Bronchial epithelial cell (primary cell): ENCODE data around the gene OSCP1. TPM values are rescaled to one million over a fixed set of nuclear protein-coding genes. Genes with fewer than 3 reads are reported as not detected.

Experiments used
- DNase-seq: peaks from one replicate; pipeline ENCODE4 v3.0.0-alpha.2; 2010; ENCODE audit warnings: low read depth
- FAIRE-seq: peaks from 2 replicates; lab custom pipeline; 2011; peaks lifted over from hg19 to GRCh38; lab: Jason Lieb, UNC
- H3K27me3 ChIP-seq: 2 replicates; pipeline ENCODE4 v1.5.1; 2011; ENCODE audit warnings: low read length; ENCODE audit not compliant: control insufficient read depth, insufficient read depth
- H3K36me3 ChIP-seq: 2 replicates; pipeline ENCODE4 v1.5.1; 2011; ENCODE audit warnings: low read length; ENCODE audit not compliant: control insufficient read depth, insufficient read depth
- H3K4me3 ChIP-seq: 2 replicates; pipeline ENCODE4 v1.5.1; 2011; ENCODE audit warnings: mild to moderate bottlenecking, low read depth, low read length, control low read depth
- CTCF ChIP-seq: IDR thresholded peaks from 2 replicates; pipeline ENCODE4 v1.5.1; 2011; ENCODE audit warnings: mild to moderate bottlenecking, moderate library complexity, low read length, control low read depth, inconsistent platforms; ENCODE audit not compliant: insufficient read depth, severe bottlenecking
- total RNA-seq: library from RNA; depleted of rRNA; stranded (reverse); fragments of >200 nt; gene quantifications from 2 replicates; pipeline ENCODE4 v1.2.1, GENCODE V29; 2014

OSCP1 gene
- total RNA-seq, 1 donor from 2014 or later, result 3.7 TPM

- no peak for TF ChIP-seq CTCF
- Histone ChIP-seq H3K36me3 (peaks cover 3% of the 10 kb centered on the region), H3K27me3 (no peaks in the 10 kb centered on the region), H3K4me3 (no peak overlapping the region)
- no peak for DNase-seq
- FAIRE-seq, result no peak
Observed at GRCh38 chr1:36398370-36398977, 51.8 kb downstream of the OSCP1 start.

GRCh38 chr1:36397378-36398230 lies 52.6 kb downstream of the OSCP1 start, which contains the start of gene LSM10:
TSS of gene LSM10 (minus strand) at chr1:36397908. CDS start at chr1:36394129, 3,779 bp downstream.
- H3K27me3 ChIP-seq, result no peaks in the 10 kb centered on the region
- peak within 1 kb of the TSS; percentile 68 for H3K4me3 ChIP-seq
- DNase-seq, result peak; percentile 91
- FAIRE-seq, result no peak
- H3K36me3 ChIP-seq, result peaks cover 3% of the 10 kb centered on the region
- no peak for TF ChIP-seq CTCF

DNA sequence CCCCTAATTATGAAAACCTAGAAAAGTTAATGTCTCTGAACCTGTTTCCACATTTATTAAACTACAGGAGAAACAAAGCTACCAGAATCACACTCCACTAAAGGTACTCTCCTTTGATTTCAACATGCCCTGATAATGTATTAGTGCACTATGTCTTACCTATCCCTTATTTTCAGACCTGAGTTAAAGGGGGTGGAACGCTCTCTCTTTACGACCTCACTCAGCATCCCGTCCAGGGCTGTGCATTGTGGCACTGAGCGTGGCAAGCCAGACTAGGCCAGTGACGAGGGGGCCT lies 53.2 kb downstream of the OSCP1 start:
- Histone ChIP-seq H3K4me3 (peak overlapping the region; percentile 68), H3K27me3 (no peaks in the 10 kb centered on the region), H3K36me3 (peaks cover 3% of the 10 kb centered on the region)
- TF ChIP-seq CTCF, result no peak
- FAIRE-seq (no peak), DNase-seq (no peak)

DNA sequence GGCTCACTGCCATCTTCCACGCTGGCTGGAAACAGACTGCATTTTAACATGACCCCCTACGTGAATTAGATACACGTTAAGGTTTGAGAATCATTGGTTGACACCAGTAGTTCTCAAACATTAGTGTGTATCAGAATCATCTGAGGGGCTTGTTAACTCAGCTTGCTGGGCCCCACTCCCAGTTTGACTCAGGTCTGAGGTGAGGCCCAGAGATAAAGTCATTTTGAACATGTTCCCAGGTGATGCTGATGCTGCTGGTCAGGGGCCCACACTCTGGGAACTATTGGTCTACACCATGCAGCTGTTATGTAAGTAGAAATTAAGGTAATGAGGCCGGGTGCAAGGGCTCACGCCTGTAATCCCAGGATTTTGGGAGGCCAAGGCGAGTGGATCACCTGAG lies 53.9 kb downstream of the OSCP1 start:
- no peak for FAIRE-seq
- H3K36me3 ChIP-seq, result peaks cover 4% of the 10 kb centered on the region
- H3K27me3 ChIP-seq, result no peaks in the 10 kb centered on the region
- TF ChIP-seq CTCF, result no peak
- DNase-seq, result no peak
- H3K4me3 ChIP-seq, result no peak overlapping the region

DNA sequence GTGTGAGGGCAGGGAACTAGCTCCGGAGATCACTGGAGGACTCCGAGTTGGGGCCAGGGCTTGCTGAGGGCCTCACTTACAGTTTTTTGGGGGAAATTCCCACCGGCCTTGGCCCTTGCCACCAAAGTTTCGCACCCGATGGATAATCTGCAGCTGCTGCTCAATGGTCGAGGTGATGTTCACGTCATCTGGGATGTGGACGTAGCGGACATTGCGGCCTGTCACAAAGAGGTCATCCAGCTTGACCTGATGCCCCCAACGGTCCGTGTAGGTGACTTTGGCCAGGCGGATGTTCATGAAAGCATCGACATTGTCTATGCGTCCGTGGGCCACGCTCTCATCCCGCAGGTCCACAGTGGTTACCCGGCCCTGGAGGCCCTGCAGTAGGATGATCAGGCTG lies 56.6 kb downstream of the OSCP1 start:
- Histone ChIP-seq H3K27me3 (no peaks in the 10 kb centered on the region), H3K4me3 (no peak overlapping the region), H3K36me3 (peaks cover 9% of the 10 kb centered on the region)
- DNase-seq, result no peak
- FAIRE-seq, result no peak
- no peak for TF ChIP-seq CTCF
